Right atrium auricular region (tissue), 2 donors: Measurements from ENCODE around the gene ABHD17C. TPM values are rescaled to one million over a fixed set of nuclear protein-coding genes. Genes with fewer than 3 reads are reported as not detected.

Source experiments
- DNase-seq: peaks from one replicate; pipeline ENCODE4 v3.0.0-alpha.2; 2019; ENCODE audit warnings: low spot score
- H3K27ac ChIP-seq, 2 donors: fragments of 200-600 bp; sonication (generic); 1 replicate in 1 of 2; 2 replicates in 1 of 2; pipeline ENCODE4 v1.5.1; 2016 to 2019
- H3K27me3 ChIP-seq, 2 donors: fragments of 200-600 bp; sonication (generic); one replicate each; pipeline versions ENCODE4 v1.5.1 to v1.6.0; 2017 to 2019
- H3K36me3 ChIP-seq: fragments of 200-600 bp; sonication (generic); one replicate; pipeline ENCODE4 v1.5.1; 2016
- H3K4me1 ChIP-seq, 2 donors: fragments of 200-600 bp; sonication (generic); one replicate each; pipeline versions ENCODE4 v1.5.1 to v1.6.0; 2017 to 2019
- H3K4me3 ChIP-seq, 2 donors: fragments of 200-600 bp; sonication (generic); 1 replicate in 1 of 2; 2 replicates in 1 of 2; pipeline ENCODE4 v1.5.1; 2017 to 2019; ENCODE audit warnings: mild to moderate bottlenecking in 1 of 2, moderate library complexity in 1 of 2
- H3K9me3 ChIP-seq, 2 donors: fragments of 200-600 bp; sonication (generic); one replicate each; pipeline ENCODE4 v1.5.1; 2019
- total RNA-seq, 2 donors: library from RNA; depleted of rRNA; stranded (reverse); fragments of >200 nt; gene quantifications; one replicate each; pipeline ENCODE4 v1.1.0, GENCODE V29; 2016
- TF ChIP-seq, protein P1 (sequence below), 2 donors: fragments of 200-600 bp; sonication (generic); IDR thresholded peaks; one replicate each; pipeline ENCODE4 v1.5.1; 2019; ENCODE audit warnings: antibody characterized with exemption in 2 of 2

ABHD17C gene
- total RNA-seq, 2 donors from 2014 or later: 1.0 to 1.7 TPM

- H3K36me3 ChIP-seq: no peaks in the 10 kb centered on the region
- no peaks in the 10 kb centered on the region for H3K4me1 ChIP-seq
- H3K4me3 ChIP-seq: no peak overlapping the region
- H3K27me3 ChIP-seq: no peaks in the 10 kb centered on the region
- H3K27ac ChIP-seq: no peak overlapping the region
- DNase-seq: no peak
- H3K9me3 ChIP-seq: no peaks in the 10 kb centered on the region
- TF ChIP-seq, protein P1, sequence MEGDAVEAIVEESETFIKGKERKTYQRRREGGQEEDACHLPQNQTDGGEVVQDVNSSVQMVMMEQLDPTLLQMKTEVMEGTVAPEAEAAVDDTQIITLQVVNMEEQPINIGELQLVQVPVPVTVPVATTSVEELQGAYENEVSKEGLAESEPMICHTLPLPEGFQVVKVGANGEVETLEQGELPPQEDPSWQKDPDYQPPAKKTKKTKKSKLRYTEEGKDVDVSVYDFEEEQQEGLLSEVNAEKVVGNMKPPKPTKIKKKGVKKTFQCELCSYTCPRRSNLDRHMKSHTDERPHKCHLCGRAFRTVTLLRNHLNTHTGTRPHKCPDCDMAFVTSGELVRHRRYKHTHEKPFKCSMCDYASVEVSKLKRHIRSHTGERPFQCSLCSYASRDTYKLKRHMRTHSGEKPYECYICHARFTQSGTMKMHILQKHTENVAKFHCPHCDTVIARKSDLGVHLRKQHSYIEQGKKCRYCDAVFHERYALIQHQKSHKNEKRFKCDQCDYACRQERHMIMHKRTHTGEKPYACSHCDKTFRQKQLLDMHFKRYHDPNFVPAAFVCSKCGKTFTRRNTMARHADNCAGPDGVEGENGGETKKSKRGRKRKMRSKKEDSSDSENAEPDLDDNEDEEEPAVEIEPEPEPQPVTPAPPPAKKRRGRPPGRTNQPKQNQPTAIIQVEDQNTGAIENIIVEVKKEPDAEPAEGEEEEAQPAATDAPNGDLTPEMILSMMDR (IDR thresholded peaks at IDR 0.05): no peak
Measured at GRCh38 chr15:80768158-80768557, 73.0 kb downstream of the ABHD17C start.

- no peak for DNase-seq
- Histone ChIP-seq H3K4me3 (no peak overlapping the region), H3K27ac (no peak overlapping the region), H3K27me3 (no peaks in the 10 kb centered on the region), H3K9me3 (no peaks in the 10 kb centered on the region), H3K36me3 (no peaks in the 10 kb centered on the region), H3K4me1 (no peaks in the 10 kb centered on the region)
- TF ChIP-seq, protein P1 (IDR thresholded peaks at IDR 0.05): no peak
Measured at GRCh38 chr15:80769153-80769828, 74.2 kb downstream of the ABHD17C start.

DNA sequence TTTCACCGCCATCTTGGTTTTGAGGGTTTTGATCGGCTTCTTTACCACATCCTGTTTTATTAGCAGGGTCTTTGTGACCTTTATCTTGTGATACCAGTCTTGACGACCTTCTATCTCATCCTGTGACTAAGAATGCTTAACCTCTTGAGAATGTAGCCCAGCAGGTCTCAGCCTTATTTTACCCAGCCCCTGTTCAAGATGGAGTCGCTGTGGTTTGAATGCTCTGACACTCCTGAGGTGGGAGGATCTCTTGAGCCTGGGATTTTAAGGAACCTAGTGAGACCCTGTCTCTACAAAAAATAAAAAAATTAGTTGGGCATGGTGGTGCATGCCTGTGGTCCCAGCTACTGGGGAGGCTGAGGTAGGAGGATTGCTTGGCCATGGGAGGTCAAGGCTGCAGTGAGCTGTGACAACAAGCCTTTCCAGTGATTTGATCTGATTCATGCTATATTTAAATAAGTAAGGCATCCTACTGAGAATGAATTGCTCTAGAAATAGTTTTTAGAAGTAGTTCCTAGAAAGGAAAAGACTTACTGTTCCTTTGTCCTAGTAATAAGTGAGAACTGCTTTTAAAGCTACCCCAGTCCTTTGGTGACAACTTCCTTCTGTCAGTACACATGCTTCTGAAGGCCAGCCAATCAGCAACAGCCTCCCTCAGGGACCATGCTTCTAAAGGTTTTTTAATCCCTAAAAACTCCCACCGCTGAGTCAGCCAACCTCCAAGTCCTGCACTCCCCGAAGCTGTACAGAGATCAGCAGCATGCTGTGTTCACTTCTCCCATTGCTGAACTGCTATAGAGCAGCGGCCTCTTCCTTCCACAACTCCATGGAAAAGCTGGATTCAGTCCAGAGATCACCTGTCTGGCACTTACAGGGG is 75.0 kb downstream of the ABHD17C start:
- Histone ChIP-seq H3K4me1 (no peaks in the 10 kb centered on the region), H3K27me3 (no peaks in the 10 kb centered on the region), H3K4me3 (no peak overlapping the region), H3K9me3 (no peaks in the 10 kb centered on the region), H3K27ac (no peak overlapping the region), H3K36me3 (no peaks in the 10 kb centered on the region)
- TF ChIP-seq, protein P1 (IDR thresholded peaks at IDR 0.05): no peak
- DNase-seq: no peak

- H3K4me3 ChIP-seq: no peak overlapping the region
- DNase-seq: no peak
- TF ChIP-seq, protein P1 (IDR thresholded peaks at IDR 0.05): no peak
- H3K36me3 ChIP-seq: no peaks in the 10 kb centered on the region
- no peak overlapping the region for H3K27ac ChIP-seq
- H3K4me1 ChIP-seq: peaks cover 0 to 15% of the 10 kb centered on the region in 2 donors
- no peaks in the 10 kb centered on the region for H3K27me3 ChIP-seq
- H3K9me3 ChIP-seq: no peaks in the 10 kb centered on the region
Measured at GRCh38 chr15:80773122-80773551, 78.0 kb downstream of the ABHD17C start.

DNA sequence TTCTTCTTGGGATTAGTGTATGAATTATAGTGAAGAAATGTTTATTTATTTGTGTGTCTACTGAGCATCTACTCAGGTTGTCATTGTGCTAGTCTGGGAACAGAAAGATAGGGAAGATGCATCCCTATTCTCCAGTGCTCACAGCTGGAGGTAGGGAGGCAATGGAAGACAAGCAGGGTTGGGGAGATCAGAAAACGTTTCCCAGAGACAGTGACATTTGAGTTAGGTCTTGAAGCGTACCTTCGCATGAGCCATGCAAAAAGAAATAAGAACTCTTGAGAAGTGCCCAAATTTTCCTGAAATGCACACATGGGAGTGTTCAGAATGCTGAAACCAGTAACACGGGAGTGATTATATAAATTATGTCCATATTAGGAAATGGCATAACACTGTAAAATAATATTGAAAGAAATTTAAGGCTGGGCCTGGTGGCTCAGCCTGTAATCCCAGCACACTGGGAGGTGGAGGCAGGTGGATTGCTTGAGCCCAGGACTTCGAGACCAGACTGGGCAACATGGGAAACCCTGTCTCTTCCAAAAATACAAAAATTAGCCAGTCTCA is 78.8 kb downstream of the ABHD17C start:
- DNase-seq: no peak
- Histone ChIP-seq H3K4me1 (peaks cover 0 to 20% of the 10 kb centered on the region in 2 donors), H3K4me3 (no peak overlapping the region), H3K9me3 (no peaks in the 10 kb centered on the region), H3K27ac (no peak overlapping the region), H3K36me3 (no peaks in the 10 kb centered on the region), H3K27me3 (no peaks in the 10 kb centered on the region)
- TF ChIP-seq, protein P1 (IDR thresholded peaks at IDR 0.05): no peak
